Omental fat pad (tissue), 4 donors: ENCODE measurements around the gene KRTAP10-4. TPM values are rescaled to one million over a fixed set of nuclear protein-coding genes. Genes with fewer than 3 reads are reported as not detected.
"Not testable (repeated sequence)": the region's sequence is repeated elsewhere in the genome, so short reads cannot be mapped to it uniquely, and the experiment has no call there.

Experiments used
- ATAC-seq: fragments of 150-250 bp; one replicate; pipeline ENCODE4 v1.9.1; 2016; ENCODE audit warnings: mild to moderate bottlenecking, moderate library complexity; ENCODE audit not compliant: low FRiP score
- DNase-seq: peaks from one replicate; pipeline ENCODE4 v3.0.0-alpha.2; 2019; ENCODE audit warnings: low spot score
- total RNA-seq, 4 donors: library from RNA; depleted of rRNA; stranded (reverse); fragments of >200 nt; gene quantifications; one replicate each; pipeline ENCODE4 v1.1.0, GENCODE V29; 2016
- TF ChIP-seq, protein P1 (sequence below), 3 donors: fragments of 450-650 bp; IDR thresholded peaks; one replicate each; pipeline ENCODE4 v1.5.1; 2016 to 2017; ENCODE audit warnings: antibody characterized with exemption in 3 of 3, mild to moderate bottlenecking in 3 of 3, moderate library complexity in 2 of 3

Gene KRTAP10-4
- total RNA-seq, 4 donors from 2014 or later = not detected

GRCh38 chr21:44583800-44584147 is 10.2 kb downstream of the KRTAP10-4 start:
- TF ChIP-seq, protein P1, sequence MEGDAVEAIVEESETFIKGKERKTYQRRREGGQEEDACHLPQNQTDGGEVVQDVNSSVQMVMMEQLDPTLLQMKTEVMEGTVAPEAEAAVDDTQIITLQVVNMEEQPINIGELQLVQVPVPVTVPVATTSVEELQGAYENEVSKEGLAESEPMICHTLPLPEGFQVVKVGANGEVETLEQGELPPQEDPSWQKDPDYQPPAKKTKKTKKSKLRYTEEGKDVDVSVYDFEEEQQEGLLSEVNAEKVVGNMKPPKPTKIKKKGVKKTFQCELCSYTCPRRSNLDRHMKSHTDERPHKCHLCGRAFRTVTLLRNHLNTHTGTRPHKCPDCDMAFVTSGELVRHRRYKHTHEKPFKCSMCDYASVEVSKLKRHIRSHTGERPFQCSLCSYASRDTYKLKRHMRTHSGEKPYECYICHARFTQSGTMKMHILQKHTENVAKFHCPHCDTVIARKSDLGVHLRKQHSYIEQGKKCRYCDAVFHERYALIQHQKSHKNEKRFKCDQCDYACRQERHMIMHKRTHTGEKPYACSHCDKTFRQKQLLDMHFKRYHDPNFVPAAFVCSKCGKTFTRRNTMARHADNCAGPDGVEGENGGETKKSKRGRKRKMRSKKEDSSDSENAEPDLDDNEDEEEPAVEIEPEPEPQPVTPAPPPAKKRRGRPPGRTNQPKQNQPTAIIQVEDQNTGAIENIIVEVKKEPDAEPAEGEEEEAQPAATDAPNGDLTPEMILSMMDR (IDR thresholded peaks at IDR 0.05) = no peak
- no peak for ATAC-seq
- DNase-seq = no peak

DNA sequence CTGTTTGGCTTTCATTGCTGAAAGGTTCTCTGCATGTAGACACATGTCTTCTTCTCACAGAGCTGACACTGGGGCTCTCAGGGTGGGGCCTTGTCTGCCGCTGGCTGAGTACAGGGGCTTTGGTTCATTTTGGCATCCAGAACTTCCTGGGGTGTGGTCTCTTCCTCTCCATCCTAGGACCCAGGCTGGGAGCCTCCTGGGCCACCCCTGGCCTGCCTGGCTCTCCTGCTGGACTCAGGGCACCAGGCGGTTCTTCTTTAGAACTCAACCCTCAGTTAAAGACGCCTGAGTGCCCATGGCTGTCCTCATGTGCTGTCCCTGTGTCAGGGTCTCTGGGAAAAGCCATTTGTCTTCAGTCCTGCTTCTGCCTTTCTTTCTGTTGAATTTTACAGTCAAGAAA is 12.4 kb downstream of the KRTAP10-4 start:
- ATAC-seq (no peak), DNase-seq (no peak)
- TF ChIP-seq, protein P1 (IDR thresholded peaks at IDR 0.05) = no peak

- TF ChIP-seq, protein P1 (IDR thresholded peaks at IDR 0.05) = no peak
- DNase-seq (no peak), ATAC-seq (no peak)
Measured at GRCh38 chr21:44589094-44589493, 15.6 kb downstream of the KRTAP10-4 start.

DNA sequence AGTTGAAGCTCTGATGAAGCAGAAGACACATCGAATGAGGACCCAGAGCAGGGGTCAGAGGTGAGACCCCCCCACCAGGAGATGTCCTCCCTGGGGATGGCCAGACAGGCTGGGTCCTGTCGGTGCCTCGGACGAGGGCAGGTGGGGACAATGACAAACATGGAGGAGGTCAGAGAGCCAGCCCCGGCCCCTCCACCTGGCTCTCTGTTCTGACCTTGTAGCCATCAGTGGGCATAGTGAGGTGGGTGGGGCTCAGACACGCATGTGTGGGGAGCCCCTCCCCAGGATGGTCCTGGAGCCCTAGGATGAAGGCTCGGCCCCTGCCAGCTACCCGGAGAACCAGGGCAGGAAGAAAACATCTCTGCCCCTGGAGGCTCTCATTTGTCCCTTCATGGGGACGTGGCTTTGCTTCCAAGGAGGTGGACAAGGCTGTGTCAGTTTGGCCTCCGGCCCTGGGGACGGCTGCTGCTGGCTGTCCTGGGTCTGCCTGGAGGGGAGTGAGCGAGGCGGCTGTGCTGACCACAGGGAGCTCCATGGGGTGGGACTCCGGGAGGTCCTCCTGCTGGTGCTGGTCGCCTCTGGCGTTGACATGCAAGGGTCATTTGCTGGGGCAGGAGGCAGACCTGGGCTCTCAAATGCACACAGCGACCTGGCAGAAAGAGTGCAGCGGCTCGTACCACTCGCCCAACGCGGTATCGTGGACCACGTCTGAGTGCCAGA is 16.2 kb downstream of the KRTAP10-4 start:
- no peak for DNase-seq
- TF ChIP-seq, protein P1 (IDR thresholded peaks at IDR 0.05) = no peak
- ATAC-seq = no peak

GRCh38 chr21:44590311-44590721 is 16.8 kb downstream of the KRTAP10-4 start:
- DNase-seq (no peak), ATAC-seq (no peak)
- TF ChIP-seq, protein P1 (IDR thresholded peaks at IDR 0.05) = no peak

- ATAC-seq, DNase-seq: not testable (repeated sequence)
Measured at GRCh38 chr21:44590897-44591800, 17.6 kb downstream of the KRTAP10-4 start.

GRCh38 chr21:44591801-44592130 is 18.2 kb downstream of the KRTAP10-4 start:
- DNase-seq, ATAC-seq: not testable (repeated sequence)
